Endothelial cell (in vitro differentiated cells): ENCODE data around the gene TLCD5. TPM values are rescaled to one million over a fixed set of nuclear protein-coding genes. Genes with fewer than 3 reads are reported as not detected.

Experiments used
- DNase-seq: peaks from one replicate; pipeline ENCODE4 v3.0.0; 2021; ENCODE audit warnings: low spot score
- H3K27ac Mint-ChIP-seq: one replicate; pipeline ENCODE4 v1.8.0; 2021; ENCODE audit warnings: mixed read lengths, inconsistent platforms; ENCODE audit not compliant: unreplicated experiment
- H3K27me3 Mint-ChIP-seq: one replicate; pipeline ENCODE4 v1.8.0; 2021; ENCODE audit warnings: mild to moderate bottlenecking, moderate library complexity, mixed read lengths, inconsistent platforms; ENCODE audit not compliant: unreplicated experiment
- H3K36me3 Mint-ChIP-seq: one replicate; pipeline ENCODE4 v1.8.0; 2021; ENCODE audit warnings: mild to moderate bottlenecking, low read depth, mixed read lengths, inconsistent platforms; ENCODE audit not compliant: unreplicated experiment
- H3K4me1 Mint-ChIP-seq: one replicate; pipeline ENCODE4 v1.8.0; 2021; ENCODE audit warnings: mild to moderate bottlenecking, mixed read lengths, inconsistent platforms; ENCODE audit not compliant: unreplicated experiment
- H3K4me3 Mint-ChIP-seq: one replicate; pipeline ENCODE4 v1.8.0; 2021; ENCODE audit warnings: mild to moderate bottlenecking, mixed read lengths, inconsistent platforms; ENCODE audit not compliant: unreplicated experiment
- H3K9me3 Mint-ChIP-seq: one replicate; pipeline ENCODE4 v1.8.0; 2021; ENCODE audit warnings: mixed read lengths, inconsistent platforms; ENCODE audit not compliant: unreplicated experiment
- total RNA-seq: library from RNA; stranded (reverse); fragmentation: NEBNext Ultra II Directional; extraction: Animal tissue kit (Norgen Biotek cat#: 25700); gene quantifications from one replicate; pipeline ENCODE4 v1.2.1, GENCODE V29; 2021; ENCODE audit not compliant: unreplicated experiment
- TF ChIP-seq, protein P1 (sequence below): fragments of 200-600 bp; sonication (generic); IDR thresholded peaks from one replicate; pipeline ENCODE4 v1.5.0; 2021; ENCODE audit warnings: antibody characterized with exemption; ENCODE audit not compliant: unreplicated experiment

The TLCD5 gene
- total RNA-seq, 1 donor from 2014 or later, result 15.2 TPM

DNA sequence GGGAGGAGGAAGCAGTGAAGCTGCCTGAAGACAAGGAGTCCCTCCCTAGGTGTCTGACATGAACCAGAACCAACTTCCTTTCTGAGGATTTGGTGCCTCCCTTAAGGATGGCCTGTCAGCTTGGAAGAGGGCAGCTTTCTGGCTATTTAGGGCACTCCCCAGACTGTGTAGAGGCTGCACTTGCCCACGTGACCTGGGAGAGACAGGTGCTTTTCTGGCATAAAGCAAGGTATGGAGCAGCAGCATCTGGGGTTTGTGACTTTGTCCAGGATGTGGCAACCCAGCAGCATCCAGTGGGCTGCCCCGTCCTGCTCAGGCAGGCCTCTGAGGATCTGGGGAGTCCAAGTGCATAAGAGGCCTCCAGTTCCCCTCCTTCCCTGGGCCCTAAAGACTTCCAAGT, 42.0 kb upstream of the TLCD5 start:
- TF ChIP-seq, protein P1, sequence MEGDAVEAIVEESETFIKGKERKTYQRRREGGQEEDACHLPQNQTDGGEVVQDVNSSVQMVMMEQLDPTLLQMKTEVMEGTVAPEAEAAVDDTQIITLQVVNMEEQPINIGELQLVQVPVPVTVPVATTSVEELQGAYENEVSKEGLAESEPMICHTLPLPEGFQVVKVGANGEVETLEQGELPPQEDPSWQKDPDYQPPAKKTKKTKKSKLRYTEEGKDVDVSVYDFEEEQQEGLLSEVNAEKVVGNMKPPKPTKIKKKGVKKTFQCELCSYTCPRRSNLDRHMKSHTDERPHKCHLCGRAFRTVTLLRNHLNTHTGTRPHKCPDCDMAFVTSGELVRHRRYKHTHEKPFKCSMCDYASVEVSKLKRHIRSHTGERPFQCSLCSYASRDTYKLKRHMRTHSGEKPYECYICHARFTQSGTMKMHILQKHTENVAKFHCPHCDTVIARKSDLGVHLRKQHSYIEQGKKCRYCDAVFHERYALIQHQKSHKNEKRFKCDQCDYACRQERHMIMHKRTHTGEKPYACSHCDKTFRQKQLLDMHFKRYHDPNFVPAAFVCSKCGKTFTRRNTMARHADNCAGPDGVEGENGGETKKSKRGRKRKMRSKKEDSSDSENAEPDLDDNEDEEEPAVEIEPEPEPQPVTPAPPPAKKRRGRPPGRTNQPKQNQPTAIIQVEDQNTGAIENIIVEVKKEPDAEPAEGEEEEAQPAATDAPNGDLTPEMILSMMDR, result no peak
- Mint-ChIP-seq H3K4me3 (no peak overlapping the region), H3K27ac (no peak overlapping the region), H3K9me3 (no peaks in the 10 kb centered on the region), H3K4me1 (peaks cover 12% of the 10 kb centered on the region), H3K36me3 (no peaks in the 10 kb centered on the region), H3K27me3 (peaks cover 5% of the 10 kb centered on the region)
- DNase-seq, result no peak

DNA sequence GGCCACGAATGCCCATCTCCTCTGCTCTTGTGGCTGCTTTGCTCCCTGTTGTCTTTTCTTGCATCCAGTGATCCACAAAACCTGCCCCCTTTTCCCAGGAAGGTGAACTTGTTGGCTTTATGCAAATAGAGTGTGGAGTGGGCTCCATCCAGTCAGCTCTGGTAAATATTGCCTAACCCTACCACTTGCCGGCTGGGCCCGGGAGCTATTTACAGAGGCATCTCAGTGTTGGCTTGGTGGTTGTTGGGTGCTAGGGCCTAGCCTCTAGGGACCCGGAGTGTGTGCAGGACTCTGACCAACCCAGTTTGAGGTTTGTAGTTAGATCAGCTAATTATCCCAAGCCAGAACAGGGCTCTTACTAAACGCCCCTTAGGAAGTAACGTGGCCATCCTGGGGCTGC, 40.8 kb upstream of the TLCD5 start:
- TF ChIP-seq, protein P1, result no peak
- Mint-ChIP-seq H3K27me3 (peaks cover 5% of the 10 kb centered on the region), H3K36me3 (no peaks in the 10 kb centered on the region), H3K27ac (no peak overlapping the region), H3K4me3 (no peak overlapping the region), H3K9me3 (no peaks in the 10 kb centered on the region), H3K4me1 (peaks cover 14% of the 10 kb centered on the region)
- no peak for DNase-seq

DNA sequence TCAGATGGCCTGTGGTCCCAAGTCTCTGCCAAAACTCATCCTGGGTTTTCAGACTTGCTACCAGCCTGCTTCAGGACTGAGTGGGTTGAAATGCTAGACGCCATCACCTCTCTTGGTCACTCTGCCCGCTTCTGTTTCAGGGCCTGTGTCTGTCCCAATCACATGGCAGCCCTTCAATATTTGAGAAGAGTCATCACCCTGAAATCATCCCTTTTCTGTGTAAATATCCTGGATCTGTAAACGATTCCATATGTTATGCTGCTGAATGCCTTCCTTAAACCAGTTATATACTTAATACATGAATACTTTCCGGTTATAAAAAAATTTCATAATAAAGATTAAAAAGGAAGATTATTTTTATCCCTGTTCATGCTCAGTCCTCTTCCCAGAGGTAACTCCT, 39.8 kb upstream of the TLCD5 start:
- Mint-ChIP-seq H3K27ac (no peak overlapping the region), H3K4me1 (peaks cover 19% of the 10 kb centered on the region), H3K27me3 (peaks cover 5% of the 10 kb centered on the region), H3K36me3 (no peaks in the 10 kb centered on the region), H3K4me3 (no peak overlapping the region), H3K9me3 (no peaks in the 10 kb centered on the region)
- TF ChIP-seq, protein P1, result no peak
- DNase-seq, result no peak

DNA sequence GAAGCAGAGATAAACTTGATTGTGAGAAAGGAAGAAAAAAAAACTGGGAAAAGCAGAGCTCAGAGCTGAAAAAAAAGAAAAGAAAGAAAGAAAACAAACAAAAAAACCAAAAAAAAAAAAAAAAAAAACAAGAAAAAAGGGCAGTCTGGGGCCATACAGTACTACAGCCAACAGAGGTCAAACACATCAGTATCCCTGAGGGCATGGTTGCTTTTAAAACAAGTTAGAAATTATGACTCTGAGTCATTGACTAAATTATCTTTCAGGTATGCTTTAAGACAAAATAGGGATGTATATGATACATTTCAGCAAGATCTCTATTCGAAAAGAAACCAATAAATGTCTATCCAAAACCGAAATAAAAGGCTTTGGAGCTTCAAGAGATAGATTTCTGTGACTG, 37.1 kb upstream of the TLCD5 start:
- Mint-ChIP-seq H3K27ac (no peak overlapping the region), H3K4me1 (peaks cover 11% of the 10 kb centered on the region), H3K4me3 (no peak overlapping the region), H3K9me3 (no peaks in the 10 kb centered on the region), H3K27me3 (peaks cover 2% of the 10 kb centered on the region), H3K36me3 (no peaks in the 10 kb centered on the region)
- TF ChIP-seq, protein P1, result no peak
- no peak for DNase-seq

DNA sequence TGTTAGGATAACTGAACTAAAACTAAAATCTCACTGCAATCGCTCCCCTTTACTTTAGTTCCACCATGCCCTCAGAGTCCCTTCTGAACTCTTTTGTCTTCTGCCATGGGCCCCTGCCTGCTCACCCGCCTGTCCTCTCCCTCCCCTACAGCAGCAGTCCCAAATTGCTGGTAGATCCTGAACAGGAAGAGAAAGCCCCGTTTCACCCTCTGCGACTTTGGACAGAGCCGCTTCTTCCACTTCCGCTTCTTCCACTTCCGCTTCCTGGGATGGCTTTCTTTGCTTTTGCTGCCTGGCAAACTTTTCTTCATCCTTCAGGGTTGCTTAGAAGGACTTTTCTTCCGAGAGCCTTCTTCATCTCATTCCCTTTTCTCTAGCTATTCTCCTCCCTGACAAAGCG, 35.7 kb upstream of the TLCD5 start:
- H3K4me3 Mint-ChIP-seq, result no peak overlapping the region
- peaks cover 2% of the 10 kb centered on the region for H3K27me3 Mint-ChIP-seq
- no peaks in the 10 kb centered on the region for H3K9me3 Mint-ChIP-seq
- H3K4me1 Mint-ChIP-seq, result peaks cover 11% of the 10 kb centered on the region
- TF ChIP-seq, protein P1, result no peak
- DNase-seq, result peak; percentile 38
- H3K36me3 Mint-ChIP-seq, result no peaks in the 10 kb centered on the region
- peak overlapping the region; percentile 48 for H3K27ac Mint-ChIP-seq
